Testis (tissue), 3 donors: ENCODE measurements around the gene SLC7A6OS. TPM values are rescaled to one million over a fixed set of nuclear protein-coding genes. Genes with fewer than 3 reads are reported as not detected.

Experiments
- DNase-seq: peaks from one replicate; pipeline ENCODE4 v3.0.0-alpha.2; 2019
- H3K27ac ChIP-seq, 2 donors: fragments of 200-600 bp; sonication (generic); one replicate each; pipeline ENCODE4 v1.5.1; 2019
- H3K27me3 ChIP-seq: fragments of 200-600 bp; sonication (generic); one replicate; pipeline ENCODE4 v1.5.1; 2019
- H3K36me3 ChIP-seq: fragments of 200-600 bp; sonication (generic); one replicate; pipeline ENCODE4 v1.5.1; 2017; ENCODE audit warnings: low read depth; ENCODE audit errors: missing control alignments
- H3K4me1 ChIP-seq: fragments of 200-600 bp; sonication (generic); one replicate; pipeline ENCODE4 v1.5.1; 2019
- H3K4me3 ChIP-seq, 2 donors: fragments of 200-600 bp; sonication (generic); one replicate each; pipeline ENCODE4 v1.5.1; 2017 to 2019
- H3K9me3 ChIP-seq: fragments of 200-600 bp; sonication (generic); one replicate; pipeline ENCODE4 v1.5.1; 2017
- CTCF ChIP-seq, 3 experiments: fragments of 450-650 bp in 2 of 3; fragments of 200-600 bp in 1 of 3; sonication (generic) in 1 of 3; IDR thresholded peaks; one replicate each; pipeline ENCODE4 v1.5.1; 2016 to 2019; ENCODE audit warnings: antibody characterized with exemption in 3 of 3, mild to moderate bottlenecking in 2 of 3, moderate library complexity in 1 of 3
- POLR2A ChIP-seq: fragments of 450-650 bp; IDR thresholded peaks from one replicate; pipeline ENCODE4 v1.6.1; 2017; ENCODE audit warnings: antibody characterized with exemption, mild to moderate bottlenecking, moderate library complexity
- WGBS, 2 donors: methylation state at CpG; one replicate each; pipeline ENCODE4 v1.1.5; 2018; 5-methylcytosine and 5-hydroxymethylcytosine counted together
- intact Hi-C: fragments of 100-400 bp; cut with DNase I; formaldehyde crosslinking; loops from one replicate; pipeline ENCODE4 v1.15.1; 2023; ENCODE audit warnings: low total_unique reads
- polyA plus RNA-seq: library from polyadenylated mRNA; stranded (reverse); fragments of 350-450 nt; fragmentation: Illumina TruSeq; extraction: RNeasy Lipid Tissue Mini Kit (QIAGEN cat#74804); gene quantifications from one replicate; pipeline ENCODE4 v1.2.3, GENCODE V29; 2014; ENCODE audit warnings: low read depth, low replicate concordance; ENCODE audit not compliant: insufficient read depth
- total RNA-seq, 2 donors: library from RNA; depleted of rRNA; stranded (reverse); fragments of >200 nt; gene quantifications; one replicate each; pipeline ENCODE4 v1.2.3, GENCODE V29; 2016

The SLC7A6OS gene
- total and polyA plus RNA-seq, 3 donors from 2014 or later: 14.7 to 25.8 (median 24.3) TPM

- intact Hi-C loops: no loop called here
- no peak for TF ChIP-seq POLR2A
- no peak for TF ChIP-seq CTCF (IDR thresholded peaks at IDR 0.05)
- Histone ChIP-seq H3K27ac (no peak overlapping the region), H3K9me3 (no peaks in the 10 kb centered on the region), H3K4me1 (peaks cover 6% of the 10 kb centered on the region), H3K4me3 (no peak overlapping the region), H3K36me3 (no peaks in the 10 kb centered on the region), H3K27me3 (no peaks in the 10 kb centered on the region)
- no peak for DNase-seq
- WGBS, 2 donors: 88 to 89% methylated on average over 7 of the region's 7 CpGs
These were observed 9.8 kb downstream of the SLC7A6OS start for GRCh38 chr16:68300734-68301459.

- intact Hi-C loops: no loop called here
- Histone ChIP-seq H3K4me1 (peaks cover 6% of the 10 kb centered on the region), H3K27me3 (no peaks in the 10 kb centered on the region), H3K4me3 (no peak overlapping the region), H3K27ac (peak overlapping the region in 1 of 2 donors; percentile 5), H3K36me3 (no peaks in the 10 kb centered on the region), H3K9me3 (no peaks in the 10 kb centered on the region)
- WGBS, 2 donors: 79% methylated on average over 11 of the region's 11 CpGs
- TF ChIP-seq POLR2A: no peak
- no peak for TF ChIP-seq CTCF (IDR thresholded peaks at IDR 0.05)
- DNase-seq: no peak
These were observed 10.9 kb downstream of the SLC7A6OS start for GRCh38 chr16:68299571-68300453.

- TF ChIP-seq CTCF (IDR thresholded peaks at IDR 0.05) (no peak), POLR2A (no peak)
- H3K9me3 ChIP-seq: no peaks in the 10 kb centered on the region
- DNase-seq: peak; percentile 90
- no peak overlapping the region for H3K4me3 ChIP-seq
- peak overlapping the region in 1 of 2 donors; percentile 2 for H3K27ac ChIP-seq
- no peaks in the 10 kb centered on the region for H3K27me3 ChIP-seq
- no peaks in the 10 kb centered on the region for H3K36me3 ChIP-seq
- H3K4me1 ChIP-seq: peaks cover 6% of the 10 kb centered on the region
- intact Hi-C loops: no loop called here
- WGBS, 2 donors: 33 to 54% methylated on average over 5 of the region's 5 CpGs
These were observed 11.7 kb downstream of the SLC7A6OS start for GRCh38 chr16:68298907-68299561.

GRCh38 chr16:68298312-68298711 lies 12.4 kb downstream of the SLC7A6OS start:
- H3K36me3 ChIP-seq: no peaks in the 10 kb centered on the region
- no peak for DNase-seq
- TF ChIP-seq POLR2A (no peak), CTCF (IDR thresholded peaks at IDR 0.05) (no peak)
- 86 to 96% methylated on average over 1 to 3 of the region's 3 CpGs for WGBS, 2 donors
- no peak overlapping the region for H3K27ac ChIP-seq
- H3K4me1 ChIP-seq: peaks cover 6% of the 10 kb centered on the region
- H3K27me3 ChIP-seq: no peaks in the 10 kb centered on the region
- H3K4me3 ChIP-seq: no peak overlapping the region
- H3K9me3 ChIP-seq: no peaks in the 10 kb centered on the region
- intact Hi-C loops: no loop called here
